Measurements from ENCODE around the gene KCNQ1. TPM values are rescaled to one million over a fixed set of nuclear protein-coding genes. Genes with fewer than 3 reads are reported as not detected.

KCNQ1 gene
- total RNA-seq, 1 donor from 2014 or later: 1.6 TPM

- Histone ChIP-seq H3K36me3 (ENCODE audit: control insufficient read depth, insufficient read depth, low read length) (no peaks in the 10 kb centered on the region), H3K27me3 (ENCODE audit: control insufficient read depth, insufficient read depth, low read length) (no peaks in the 10 kb centered on the region), H3K4me3 (ENCODE audit: low read depth, low read length) (no peak overlapping the region)
- no peak for TF ChIP-seq CTCF (IDR thresholded peaks at IDR 0.05; ENCODE audit: insufficient read depth, low read length, severe bottlenecking)
- FAIRE-seq (no peak), DNase-seq (ENCODE audit: low read depth) (no peak)
Observed at GRCh38 chr11:2519862-2520735, 75.3 kb downstream of the KCNQ1 start.

- H3K27me3 ChIP-seq (ENCODE audit: control insufficient read depth, insufficient read depth, low read length): no peaks in the 10 kb centered on the region
- no peaks in the 10 kb centered on the region for H3K36me3 ChIP-seq (ENCODE audit: control insufficient read depth, insufficient read depth, low read length)
- TF ChIP-seq CTCF (IDR thresholded peaks at IDR 0.05; ENCODE audit: insufficient read depth, low read length, severe bottlenecking): no peak
- DNase-seq (ENCODE audit: low read depth) (no peak), FAIRE-seq (no peak)
- no peak overlapping the region for H3K4me3 ChIP-seq (ENCODE audit: low read depth, low read length)
Observed at GRCh38 chr11:2520736-2521035, 75.9 kb downstream of the KCNQ1 start.

- Histone ChIP-seq H3K36me3 (ENCODE audit: control insufficient read depth, insufficient read depth, low read length) (no peaks in the 10 kb centered on the region), H3K27me3 (ENCODE audit: control insufficient read depth, insufficient read depth, low read length) (no peaks in the 10 kb centered on the region), H3K4me3 (ENCODE audit: low read depth, low read length) (no peak overlapping the region)
- no peak for DNase-seq (ENCODE audit: low read depth)
- no peak for TF ChIP-seq CTCF (IDR thresholded peaks at IDR 0.05; ENCODE audit: insufficient read depth, low read length, severe bottlenecking)
- FAIRE-seq: no peak
Observed at GRCh38 chr11:2521081-2521732, 76.4 kb downstream of the KCNQ1 start.

- no peaks in the 10 kb centered on the region for H3K27me3 ChIP-seq (ENCODE audit: control insufficient read depth, insufficient read depth, low read length)
- DNase-seq (ENCODE audit: low read depth) (no peak), FAIRE-seq (no peak)
- no peaks in the 10 kb centered on the region for H3K36me3 ChIP-seq (ENCODE audit: control insufficient read depth, insufficient read depth, low read length)
- no peak overlapping the region for H3K4me3 ChIP-seq (ENCODE audit: low read depth, low read length)
- TF ChIP-seq CTCF (IDR thresholded peaks at IDR 0.05; ENCODE audit: insufficient read depth, low read length, severe bottlenecking): no peak
Observed at GRCh38 chr11:2521733-2522630, 77.2 kb downstream of the KCNQ1 start.

GRCh38 chr11:2522631-2523255 lies 77.9 kb downstream of the KCNQ1 start:
- Histone ChIP-seq H3K4me3 (ENCODE audit: low read depth, low read length) (no peak overlapping the region), H3K36me3 (ENCODE audit: control insufficient read depth, insufficient read depth, low read length) (no peaks in the 10 kb centered on the region), H3K27me3 (ENCODE audit: control insufficient read depth, insufficient read depth, low read length) (no peaks in the 10 kb centered on the region)
- FAIRE-seq (no peak), DNase-seq (ENCODE audit: low read depth) (no peak)
- TF ChIP-seq CTCF (IDR thresholded peaks at IDR 0.05; ENCODE audit: insufficient read depth, low read length, severe bottlenecking): no peak

Data from bronchial epithelial cell (primary cell).